ENCODE data around the gene EIF4G3.
A peak's percentile ranks its signal among the peaks of the same experiment; 100 is the strongest.
"Not testable (repeated sequence)": the region's sequence is repeated elsewhere in the genome, so short reads cannot be mapped to it uniquely, and the experiment has no call there.

Gene EIF4G3

GRCh38 chr1:21100481-21100921 is 76.2 kb downstream of the EIF4G3 start:
- DNase-seq: no peak

GRCh38 chr1:21099869-21100131 is 76.9 kb downstream of the EIF4G3 start:
- no peak for DNase-seq

- DNase-seq: no peak
Observed at GRCh38 chr1:21099034-21099868, 77.4 kb downstream of the EIF4G3 start.

GRCh38 chr1:21098186-21098915 is 78.3 kb downstream of the EIF4G3 start:
- DNase-seq: no peak

- no peak for DNase-seq
Observed at GRCh38 chr1:21097729-21098128, 79.0 kb downstream of the EIF4G3 start.

- no peak for DNase-seq
Observed at GRCh38 chr1:21095976-21096375, 80.7 kb downstream of the EIF4G3 start.

GRCh38 chr1:21094282-21094681 is 82.4 kb downstream of the EIF4G3 start:
- DNase-seq: not testable (repeated sequence)

GRCh38 chr1:21093271-21093958 is 83.3 kb downstream of the EIF4G3 start:
- DNase-seq: not testable (repeated sequence)

- not testable (repeated sequence) for DNase-seq
Observed at GRCh38 chr1:21092545-21092944, 84.2 kb downstream of the EIF4G3 start.

GRCh38 chr1:21091053-21091690 is 85.5 kb downstream of the EIF4G3 start:
- DNase-seq: peak; percentile 85

GRCh38 chr1:21090463-21090862 is 86.2 kb downstream of the EIF4G3 start:
- DNase-seq: no peak

- DNase-seq: no peak
Observed at GRCh38 chr1:21089731-21090130, 87.0 kb downstream of the EIF4G3 start.

- DNase-seq: no peak
Observed at GRCh38 chr1:21089299-21089698, 87.4 kb downstream of the EIF4G3 start.

- no peak for DNase-seq
Observed at GRCh38 chr1:21084111-21084810, 92.4 kb downstream of the EIF4G3 start.

GRCh38 chr1:21082073-21082472 is 94.6 kb downstream of the EIF4G3 start:
- DNase-seq: no peak

GRCh38 chr1:21077085-21077484 is 99.6 kb downstream of the EIF4G3 start:
- DNase-seq: peak; percentile 67

GRCh38 chr1:21072721-21073120 is 104.0 kb downstream of the EIF4G3 start:
- no peak for DNase-seq

GRCh38 chr1:21069549-21069948 is 107.1 kb downstream of the EIF4G3 start:
- DNase-seq: no peak

GRCh38 chr1:21068937-21069336 is 107.8 kb downstream of the EIF4G3 start:
- DNase-seq: no peak

GRCh38 chr1:21067551-21068227 is 109.0 kb downstream of the EIF4G3 start:
- DNase-seq: no peak

- no peak for DNase-seq
Observed at GRCh38 chr1:21066356-21067012, 110.2 kb downstream of the EIF4G3 start.

Measured in islet precursor cell (in vitro differentiated cells).